NCI-H146 (cell line): Measurements from ENCODE around the gene PRR20G.

Experiments
- DNase-seq: peaks from one replicate; lab custom pipeline; 2025; lab: John Stamatoyannopoulos, UW

Gene PRR20G

GRCh38 chr3:127263586-127264231 is 24.1 kb downstream of the PRR20G start:
- peak; percentile 26 for DNase-seq

GRCh38 chr3:127263037-127263436 is 24.8 kb downstream of the PRR20G start:
- DNase-seq = no peak

- DNase-seq = no peak
Observed at GRCh38 chr3:127262533-127262932, 25.3 kb downstream of the PRR20G start.

- DNase-seq = no peak
Observed at GRCh38 chr3:127261925-127262324, 25.9 kb downstream of the PRR20G start.

- no peak for DNase-seq
Observed at GRCh38 chr3:127260826-127261555, 26.9 kb downstream of the PRR20G start.

GRCh38 chr3:127260416-127260815 is 27.4 kb downstream of the PRR20G start:
- no peak for DNase-seq

GRCh38 chr3:127259882-127260281 is 28.0 kb downstream of the PRR20G start:
- no peak for DNase-seq

GRCh38 chr3:127258733-127259132 is 29.1 kb downstream of the PRR20G start:
- DNase-seq = no peak

GRCh38 chr3:127257351-127257750 is 30.5 kb downstream of the PRR20G start:
- DNase-seq = no peak

GRCh38 chr3:127256733-127257271 is 31.0 kb downstream of the PRR20G start:
- DNase-seq = no peak

- DNase-seq = no peak
Observed at GRCh38 chr3:127256138-127256537, 31.7 kb downstream of the PRR20G start.

- no peak for DNase-seq
Observed at GRCh38 chr3:127255516-127255915, 32.3 kb downstream of the PRR20G start.

- peak; percentile 41 for DNase-seq
Observed at GRCh38 chr3:127254730-127255129, 33.1 kb downstream of the PRR20G start.

- DNase-seq = peak; percentile 41
Observed at GRCh38 chr3:127254033-127254644, 33.7 kb downstream of the PRR20G start.

GRCh38 chr3:127253491-127253890 is 34.4 kb downstream of the PRR20G start:
- DNase-seq = no peak

GRCh38 chr3:127252446-127252845 is 35.4 kb downstream of the PRR20G start:
- DNase-seq = no peak

GRCh38 chr3:127250032-127250431 is 37.8 kb downstream of the PRR20G start:
- DNase-seq = no peak

- no peak for DNase-seq
Observed at GRCh38 chr3:127247292-127247691, 40.6 kb downstream of the PRR20G start.

GRCh38 chr3:127238602-127239001 is 49.2 kb downstream of the PRR20G start:
- no peak for DNase-seq

GRCh38 chr3:127237835-127238234 is 50.0 kb downstream of the PRR20G start:
- DNase-seq = no peak

GRCh38 chr3:127235706-127236105 is 52.1 kb downstream of the PRR20G start:
- no peak for DNase-seq

- DNase-seq = no peak
Observed at GRCh38 chr3:127234778-127235177, 53.1 kb downstream of the PRR20G start.
